H9 (cell line): ENCODE measurements around the gene THEM5. TPM values are rescaled to one million over a fixed set of nuclear protein-coding genes. Genes with fewer than 3 reads are reported as not detected.

Source experiments
- DNase-seq: peaks from one replicate; pipeline ENCODE4 v3.0.0-alpha.2; 2017
- H2AFZ ChIP-seq: one replicate; pipeline ENCODE4 v1.6.1; 2013; ENCODE audit warnings: mild to moderate bottlenecking, low read length, control low read depth, moderate library complexity
- H2AK5ac ChIP-seq: 2 replicates; pipeline ENCODE4 v1.6.1; 2013; ENCODE audit warnings: low read length, control low read depth, mixed read lengths; ENCODE audit not compliant: insufficient read length
- H2BK120ac ChIP-seq: one replicate; pipeline ENCODE4 v1.6.1; 2013; ENCODE audit warnings: low read depth, mild to moderate bottlenecking, low read length, control low read depth, inconsistent platforms; ENCODE audit not compliant: poor library complexity, severe bottlenecking
- H2BK12ac ChIP-seq: 2 replicates; pipeline ENCODE4 v1.6.1; 2013; ENCODE audit warnings: low read length, control low read depth, mixed read lengths, low read depth; ENCODE audit not compliant: insufficient read length
- H2BK15ac ChIP-seq: 2 replicates; pipeline ENCODE4 v1.6.1; 2013; ENCODE audit warnings: low read depth, low read length, control low read depth
- H2BK20ac ChIP-seq: one replicate; pipeline ENCODE4 v1.6.1; 2013; ENCODE audit warnings: low read depth, mild to moderate bottlenecking, low read length, control low read depth, inconsistent platforms; ENCODE audit not compliant: poor library complexity, severe bottlenecking
- H2BK5ac ChIP-seq: 2 replicates; pipeline ENCODE4 v1.6.1; 2013; ENCODE audit warnings: low read length, control low read depth, mixed read lengths; ENCODE audit not compliant: insufficient read length
- H3K14ac ChIP-seq: 2 replicates; pipeline ENCODE4 v1.6.1; 2013; ENCODE audit warnings: low read length, control low read depth; ENCODE audit not compliant: insufficient read depth
- H3K18ac ChIP-seq: 2 replicates; pipeline ENCODE4 v1.6.1; 2013; ENCODE audit warnings: low read depth, mild to moderate bottlenecking, mixed read lengths, low read length, control low read depth; ENCODE audit not compliant: insufficient read length
- H3K23ac ChIP-seq: 2 replicates; pipeline ENCODE4 v1.6.1; 2013; ENCODE audit warnings: low read length, control low read depth, mixed read lengths, low read depth; ENCODE audit not compliant: insufficient read length
- H3K23me2 ChIP-seq: 2 replicates; pipeline ENCODE4 v1.6.1; 2013; ENCODE audit warnings: low read depth, mild to moderate bottlenecking, mixed read lengths, low read length, control low read depth; ENCODE audit not compliant: insufficient read length, poor library complexity, severe bottlenecking
- H3K27ac ChIP-seq: 2 replicates; pipeline ENCODE4 v1.5.1; 2013; ENCODE audit warnings: low read length, control low read depth, mixed read lengths, low read depth; ENCODE audit not compliant: insufficient read length
- H3K27me3 ChIP-seq: 2 replicates; pipeline ENCODE4 v1.6.1; 2013; ENCODE audit warnings: low read length, control low read depth, inconsistent platforms; ENCODE audit not compliant: insufficient read depth
- H3K4ac ChIP-seq: 2 replicates; pipeline ENCODE4 v1.6.1; 2013; ENCODE audit warnings: low read depth, mild to moderate bottlenecking, control low read depth, inconsistent platforms, low read length, moderate library complexity
- H3K4me1 ChIP-seq: 2 replicates; pipeline ENCODE4 v1.6.1; 2013; ENCODE audit warnings: low read length, control low read depth, inconsistent platforms; ENCODE audit not compliant: insufficient read depth
- H3K4me2 ChIP-seq: 2 replicates; pipeline ENCODE4 v1.6.1; 2013; ENCODE audit warnings: low read length, control low read depth, mixed read lengths; ENCODE audit not compliant: insufficient read length, insufficient read depth
- H3K56ac ChIP-seq: 2 replicates; pipeline ENCODE4 v1.6.1; 2013; ENCODE audit warnings: low read depth, mild to moderate bottlenecking, mixed read lengths, low read length, control low read depth; ENCODE audit not compliant: insufficient read length
- H3K79me1 ChIP-seq: 2 replicates; pipeline ENCODE4 v1.6.1; 2013; ENCODE audit warnings: low read depth, mild to moderate bottlenecking, moderate library complexity, low read length, control low read depth, inconsistent platforms; ENCODE audit not compliant: insufficient read depth, poor library complexity, severe bottlenecking
- H3K79me2 ChIP-seq: 2 replicates; pipeline ENCODE4 v1.6.1; 2013; ENCODE audit warnings: low read length, control low read depth, inconsistent platforms; ENCODE audit not compliant: insufficient read depth
- H3K9ac ChIP-seq: 2 replicates; pipeline ENCODE4 v1.6.1; 2013; ENCODE audit warnings: low read length, control low read depth, mixed read lengths; ENCODE audit not compliant: insufficient read length; ENCODE audit errors: extremely low read depth
- H3K9me3 ChIP-seq: one replicate; pipeline ENCODE4 v1.6.1; 2013; ENCODE audit warnings: low read depth, low read length, inconsistent platforms; ENCODE audit not compliant: control insufficient read depth
- H3T11ph ChIP-seq: one replicate; pipeline ENCODE4 v1.6.1; 2013; ENCODE audit warnings: mild to moderate bottlenecking, low read length, control low read depth, inconsistent platforms
- H4K20me1 ChIP-seq: one replicate; pipeline ENCODE4 v1.6.1; 2013; ENCODE audit not compliant: control insufficient read depth, insufficient read length, insufficient read depth
- H4K5ac ChIP-seq: 2 replicates; pipeline ENCODE4 v1.6.1; 2013; ENCODE audit warnings: low read depth, mild to moderate bottlenecking, mixed read lengths, low read length, control low read depth; ENCODE audit not compliant: insufficient read length
- H4K8ac ChIP-seq: replicated peaks from 2 replicates; pipeline ENCODE4 v1.6.1; 2013; ENCODE audit warnings: low read length, control low read depth, mixed read lengths, low read depth; ENCODE audit not compliant: insufficient read length
- H4K91ac ChIP-seq: 2 replicates; pipeline ENCODE4 v1.6.1; 2013; ENCODE audit warnings: low read depth, mild to moderate bottlenecking, moderate library complexity, mixed read lengths, low read length, control low read depth; ENCODE audit not compliant: insufficient read length
- H3K27ac Mint-ChIP-seq, 3 experiments: 2 replicates in 2 of 3; 3 replicates in 1 of 3; pipeline ENCODE4 v1.8.0; 2020 to 2021; ENCODE audit warnings: mixed read lengths in 3 of 3, mild to moderate bottlenecking in 1 of 3, moderate library complexity in 1 of 3
- H3K27me3 Mint-ChIP-seq: 2 replicates; pipeline ENCODE4 v1.8.0; 2021; ENCODE audit warnings: low read depth, mild to moderate bottlenecking, moderate library complexity, mixed read lengths
- H3K36me3 Mint-ChIP-seq, 3 experiments: 2 replicates in 2 of 3; 3 replicates in 1 of 3; pipeline ENCODE4 v1.8.0; 2020 to 2021; ENCODE audit warnings: low read depth in 3 of 3, mixed read lengths in 3 of 3; ENCODE audit not compliant: insufficient read depth in 1 of 3
- H3K4me1 Mint-ChIP-seq, 2 experiments: 2 replicates each; pipeline ENCODE4 v1.8.0; 2020; ENCODE audit warnings: mixed read lengths in 2 of 2
- H3K4me3 Mint-ChIP-seq, 2 experiments: 2 replicates in 1 of 2; 3 replicates in 1 of 2; pipeline ENCODE4 v1.8.0; 2020 to 2021; ENCODE audit warnings: mild to moderate bottlenecking in 2 of 2, mixed read lengths in 2 of 2, moderate library complexity in 1 of 2
- H3K9me3 Mint-ChIP-seq, 2 experiments: 2 replicates in 1 of 2; 3 replicates in 1 of 2; pipeline ENCODE4 v1.8.0; 2020; ENCODE audit warnings: mild to moderate bottlenecking in 2 of 2, mixed read lengths in 2 of 2, moderate library complexity in 1 of 2
- CTCF ChIP-seq: fragments of 200-600 bp; sonication (generic); conservative IDR thresholded peaks from 3 replicates; pipeline ENCODE4 v1.8.0; 2021; ENCODE audit warnings: antibody characterized with exemption, mild to moderate bottlenecking
- total RNA-seq: library from RNA; stranded (reverse); gene quantifications from 2 replicates; pipeline ENCODE4 v1.2.1, GENCODE V29; 2021

THEM5 gene
- total RNA-seq, 1 experiment from 2014 or later: not detected

GRCh38 chr1:151840421-151840820 lies 13.1 kb downstream of the THEM5 start:
- Histone ChIP-seq H3K79me2 (no peaks in the 10 kb centered on the region), H3K4me2 (peak overlapping the region; percentile 43), H4K5ac (no peak overlapping the region), H3K56ac (no peak overlapping the region), H3K4me1 (peaks cover 2% of the 10 kb centered on the region; the same call in 1 of the 2 replicates), H3K79me1 (no peaks in the 10 kb centered on the region), H3K14ac (peak overlapping the region; percentile 94), H3K4ac (no peak overlapping the region), H4K91ac (no peak overlapping the region), H3T11ph (no peak overlapping the region), H3K27me3 (peaks cover 9% of the 10 kb centered on the region; the same call in 1 of the 2 replicates), H3K9ac (peak overlapping the region; percentile 59), H3K9me3 (no peaks in the 10 kb centered on the region), H2BK120ac (no peak overlapping the region), H2AFZ (no peak overlapping the region), H2BK5ac (no peak overlapping the region), H4K20me1 (no peaks in the 10 kb centered on the region), H2BK12ac (no peak overlapping the region), H2BK20ac (no peak overlapping the region), H4K8ac (no peak overlapping the region), H3K23me2 (peaks cover 30% of the 10 kb centered on the region), H2AK5ac (no peak overlapping the region), H3K27ac (no peak overlapping the region), H3K18ac (peak overlapping the region; percentile 94), H3K23ac (no peak overlapping the region), H2BK15ac (no peak overlapping the region)
- no peak for DNase-seq
- H3K27me3 Mint-ChIP-seq: peaks cover 40% of the 10 kb centered on the region
- no peaks in the 10 kb centered on the region; a peak in 1 of 5 replicates for H3K9me3 Mint-ChIP-seq
- peaks cover 32 to 33% of the 10 kb centered on the region in 2 experiments for H3K4me1 Mint-ChIP-seq
- H3K36me3 Mint-ChIP-seq: peaks cover 0 to 8% (median 0%) of the 10 kb centered on the region in 3 experiments; a peak in 2 of 7 replicates
- no peak overlapping the region; a peak in 1 of 7 replicates for H3K27ac Mint-ChIP-seq
- H3K4me3 Mint-ChIP-seq: peak overlapping the region; percentile 76 to 86
- TF ChIP-seq CTCF: no peak
